SU-DHL-6 (cell line): ENCODE data around the gene APOBR.
A peak's percentile ranks its signal among the peaks of the same experiment; 100 is the strongest.
"Not testable (repeated sequence)": the region's sequence is repeated elsewhere in the genome, so short reads cannot be mapped to it uniquely, and the experiment has no call there.

Experiments used
- H2AFZ ChIP-seq: fragments of 200-600 bp; sonication (generic); 2 replicates; pipeline ENCODE4 v1.6.1; 2014; ENCODE audit warnings: low read depth, mild to moderate bottlenecking, moderate library complexity, mixed read lengths, antibody characterized with exemption, low read length; ENCODE audit not compliant: severe bottlenecking
- H3F3A ChIP-seq: fragments of 200-600 bp; shearing (Covaris generic); 2 replicates; pipeline ENCODE4 v1.6.0; 2016; ENCODE audit warnings: antibody characterized with exemption, mild to moderate bottlenecking; ENCODE audit not compliant: insufficient read depth
- H3K27ac ChIP-seq: fragments of 200-600 bp; sonication (generic); 2 replicates; pipeline ENCODE4 v1.5.1; 2016; ENCODE audit warnings: low read depth, mild to moderate bottlenecking, low read length, moderate library complexity, mixed read lengths
- H3K27me3 ChIP-seq: fragments of 200-600 bp; sonication (generic), shearing (Covaris generic); 2 replicates; pipeline ENCODE4 v1.6.0; 2014; ENCODE audit warnings: mild to moderate bottlenecking, low read length
- H3K36me3 ChIP-seq: fragments of 200-600 bp; sonication (generic); 2 replicates; pipeline ENCODE4 v1.6.1; 2014; ENCODE audit warnings: mild to moderate bottlenecking, low read length, mixed read lengths
- H3K4me2 ChIP-seq: fragments of 300-600, 200-600 bp; shearing (Covaris generic), sonication (generic); 2 replicates; pipeline ENCODE4 v1.6.0; 2014; ENCODE audit warnings: low read length, low read depth, mild to moderate bottlenecking; ENCODE audit not compliant: poor library complexity, severe bottlenecking
- H3K4me3 ChIP-seq: fragments of 200-600 bp; sonication (generic); 2 replicates; pipeline ENCODE4 v1.5.1; 2014; ENCODE audit warnings: antibody characterized with exemption, low read length, mild to moderate bottlenecking, mixed read lengths; ENCODE audit not compliant: insufficient read depth, poor library complexity, severe bottlenecking
- H3K79me2 ChIP-seq: fragments of 200-600 bp; sonication (generic); 2 replicates; pipeline ENCODE4 v1.6.1; 2014; ENCODE audit warnings: mild to moderate bottlenecking, low read length, moderate library complexity; ENCODE audit not compliant: insufficient read depth
- H3K9ac ChIP-seq: fragments of 200-600 bp; sonication (generic); 2 replicates; pipeline ENCODE4 v1.7.0; 2014; ENCODE audit warnings: mild to moderate bottlenecking, low read length
- H3K9me2 ChIP-seq: fragments of 200-600 bp; sonication (generic); replicated peaks from 2 replicates; pipeline ENCODE4 v1.6.1; 2014; ENCODE audit warnings: low read length; ENCODE audit not compliant: insufficient read depth
- H3K9me3 ChIP-seq: fragments of 200-600 bp; sonication (generic); 2 replicates; pipeline ENCODE4 v1.6.1; 2014; ENCODE audit warnings: low read length, mixed read lengths; ENCODE audit not compliant: insufficient read depth
- H4K20me1 ChIP-seq: fragments of 200-600 bp; sonication (generic); 2 replicates; pipeline ENCODE4 v1.6.1; 2014; ENCODE audit warnings: low read depth, mild to moderate bottlenecking, antibody characterized with exemption, low read length, moderate library complexity, mixed read lengths
- EZH2phosphoT487 ChIP-seq: fragments of 200-600 bp; sonication (generic), shearing (Covaris generic); conservative IDR thresholded peaks from 2 replicates; pipeline ENCODE4 v1.6.1; 2018; ENCODE audit warnings: mild to moderate bottlenecking, antibody characterized with exemption, low read length, moderate library complexity, mixed read lengths
- TF ChIP-seq, protein P1 (sequence below): fragments of 200-600 bp; sonication (generic); IDR thresholded peaks from one replicate; pipeline ENCODE4 v1.5.1; 2017; ENCODE audit warnings: antibody characterized with exemption, mild to moderate bottlenecking, low read length, moderate library complexity; ENCODE audit not compliant: insufficient read depth, poor library complexity, severe bottlenecking

Gene APOBR, protein sequence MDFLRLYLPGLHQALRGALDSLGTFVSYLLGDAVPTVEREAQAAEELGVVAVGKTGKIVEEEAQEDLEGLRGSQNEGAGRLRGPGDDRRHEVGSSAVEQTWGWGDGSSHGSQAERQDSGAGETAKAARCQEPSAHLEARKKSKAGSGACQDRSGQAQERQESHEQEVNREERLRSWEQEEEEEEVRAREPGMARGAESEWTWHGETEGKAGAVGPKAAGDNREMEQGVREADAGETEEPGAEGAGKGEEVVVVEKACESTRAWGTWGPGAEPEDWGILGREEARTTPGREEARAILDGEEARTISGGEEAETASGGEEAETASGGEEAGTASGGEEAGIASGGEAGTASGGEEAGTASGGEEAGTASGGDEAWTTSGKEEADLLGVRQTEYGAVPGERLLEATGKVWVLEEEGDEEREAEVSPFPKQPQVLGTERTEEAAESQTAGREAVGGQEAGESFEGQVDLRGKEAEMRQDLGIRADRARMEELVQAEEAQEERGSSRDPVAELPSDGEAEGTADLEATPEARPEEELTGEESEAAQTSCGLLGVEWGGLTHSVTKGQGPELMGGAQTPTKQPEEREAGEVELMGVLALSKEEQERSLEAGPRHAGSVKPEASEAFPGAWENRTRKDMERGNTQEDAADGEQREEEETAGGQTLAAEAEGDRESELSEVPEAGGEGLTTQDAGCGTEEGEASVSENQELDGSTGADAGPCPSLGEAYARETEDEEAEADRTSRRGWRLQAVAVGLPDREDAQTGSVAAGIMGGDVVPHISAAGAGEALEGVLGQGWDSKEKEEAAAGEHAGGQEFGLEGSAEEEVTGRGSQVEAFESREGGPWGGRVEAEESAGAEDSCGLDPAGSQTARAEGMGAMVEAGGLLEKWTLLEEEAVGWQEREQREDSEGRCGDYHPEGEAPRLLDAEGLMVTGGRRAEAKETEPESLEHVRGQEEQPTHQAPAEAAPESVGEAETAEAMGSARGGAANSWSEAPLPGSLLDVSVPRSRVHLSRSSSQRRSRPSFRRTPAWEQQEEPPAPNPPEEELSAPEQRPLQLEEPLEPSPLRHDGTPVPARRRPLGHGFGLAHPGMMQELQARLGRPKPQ

DNA sequence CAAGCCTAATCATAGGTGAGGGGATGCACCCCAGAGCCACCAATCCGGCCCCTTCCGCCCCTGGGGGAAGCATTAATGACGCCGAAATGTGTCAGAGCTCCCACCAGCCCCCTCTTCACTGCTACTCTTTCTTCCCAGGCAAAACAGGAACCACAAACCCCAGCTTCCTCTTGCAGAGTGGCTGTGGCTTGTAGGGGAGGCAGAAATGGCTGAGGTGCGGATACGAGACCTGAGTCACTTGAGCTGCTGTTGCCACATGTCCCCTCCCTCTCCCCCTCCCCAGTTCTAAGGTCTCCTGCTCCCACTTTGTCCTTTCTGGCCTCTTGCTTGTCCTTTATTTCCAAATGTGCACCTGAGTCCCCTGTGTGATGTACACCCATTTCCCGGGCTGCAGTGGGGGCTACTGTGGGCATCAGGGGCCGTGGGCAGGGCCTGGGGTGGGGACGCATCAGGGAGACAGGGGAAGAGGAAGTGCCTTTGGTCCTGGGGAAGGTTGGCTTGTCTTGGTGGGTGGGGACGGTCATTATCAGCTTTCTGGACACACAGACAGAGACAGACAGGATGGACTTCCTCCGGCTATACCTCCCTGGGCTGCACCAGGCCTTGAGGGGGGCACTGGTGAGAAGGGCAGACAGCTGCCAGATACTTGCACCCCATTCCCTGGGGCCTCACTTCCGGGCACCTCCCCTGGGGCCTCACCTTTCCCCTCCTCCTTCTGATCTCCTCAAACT, at the start of gene APOBR:
Gene APOBR, plus strand, starts transcription at position 523 of the 731 bp plus-strand sequence. Its CDS starts 39 bp downstream, at position 562.
- TF ChIP-seq, protein P1, sequence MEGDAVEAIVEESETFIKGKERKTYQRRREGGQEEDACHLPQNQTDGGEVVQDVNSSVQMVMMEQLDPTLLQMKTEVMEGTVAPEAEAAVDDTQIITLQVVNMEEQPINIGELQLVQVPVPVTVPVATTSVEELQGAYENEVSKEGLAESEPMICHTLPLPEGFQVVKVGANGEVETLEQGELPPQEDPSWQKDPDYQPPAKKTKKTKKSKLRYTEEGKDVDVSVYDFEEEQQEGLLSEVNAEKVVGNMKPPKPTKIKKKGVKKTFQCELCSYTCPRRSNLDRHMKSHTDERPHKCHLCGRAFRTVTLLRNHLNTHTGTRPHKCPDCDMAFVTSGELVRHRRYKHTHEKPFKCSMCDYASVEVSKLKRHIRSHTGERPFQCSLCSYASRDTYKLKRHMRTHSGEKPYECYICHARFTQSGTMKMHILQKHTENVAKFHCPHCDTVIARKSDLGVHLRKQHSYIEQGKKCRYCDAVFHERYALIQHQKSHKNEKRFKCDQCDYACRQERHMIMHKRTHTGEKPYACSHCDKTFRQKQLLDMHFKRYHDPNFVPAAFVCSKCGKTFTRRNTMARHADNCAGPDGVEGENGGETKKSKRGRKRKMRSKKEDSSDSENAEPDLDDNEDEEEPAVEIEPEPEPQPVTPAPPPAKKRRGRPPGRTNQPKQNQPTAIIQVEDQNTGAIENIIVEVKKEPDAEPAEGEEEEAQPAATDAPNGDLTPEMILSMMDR: no peak
- no peak for TF ChIP-seq EZH2phosphoT487
- Histone ChIP-seq H3K9ac (peak within 1 kb of the TSS; percentile 45), H3K9me3 (no peaks in the 10 kb centered on the region), H3K4me3 (peak within 1 kb of the TSS; percentile 18), H3K36me3 (no peaks in the 10 kb centered on the region), H2AFZ (peak within 1 kb of the TSS; percentile 82), H3K79me2 (peaks cover 4% of the 10 kb centered on the region; the same call in 1 of the 2 replicates), H3K27me3 (no peaks in the 10 kb centered on the region), H3K27ac (peak within 1 kb of the TSS; percentile 37), H3F3A (0 out of 2 replicates have a peak, but pooled peaks cover 7% of the 10 kb centered on the region), H4K20me1 (no peaks in the 10 kb centered on the region), H3K9me2 (no peaks in the 10 kb centered on the region), H3K4me2 (peak within 1 kb of the TSS; percentile 70)

DNA sequence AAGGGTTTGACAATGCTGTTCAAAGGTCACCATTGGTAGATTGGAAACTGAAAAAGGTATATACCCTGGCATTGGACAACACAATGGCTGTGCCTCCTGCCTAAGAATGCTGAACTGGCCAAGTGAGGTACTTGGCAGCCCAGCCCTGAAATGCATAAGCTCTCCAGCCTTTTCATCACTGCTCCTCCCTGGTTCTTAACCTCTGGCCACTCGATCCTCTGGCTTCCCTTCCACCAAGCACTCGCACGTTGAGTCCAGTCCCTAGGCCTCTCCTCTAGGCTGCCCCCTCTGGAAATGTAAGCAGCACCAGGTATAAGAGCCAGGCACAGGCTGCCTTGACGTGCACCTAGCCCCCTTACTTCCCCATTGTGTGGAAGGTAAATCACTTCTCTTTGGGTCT, 48.1 kb upstream of the APOBR start:
- H2AFZ ChIP-seq, H3K36me3 ChIP-seq, H3K9ac ChIP-seq, H3K27me3 ChIP-seq, H3K27ac ChIP-seq, H3F3A ChIP-seq, H3K79me2 ChIP-seq, H3K4me3 ChIP-seq, H3K4me2 ChIP-seq, H3K9me2 ChIP-seq, H3K9me3 ChIP-seq, H4K20me1 ChIP-seq: not testable (repeated sequence)

DNA sequence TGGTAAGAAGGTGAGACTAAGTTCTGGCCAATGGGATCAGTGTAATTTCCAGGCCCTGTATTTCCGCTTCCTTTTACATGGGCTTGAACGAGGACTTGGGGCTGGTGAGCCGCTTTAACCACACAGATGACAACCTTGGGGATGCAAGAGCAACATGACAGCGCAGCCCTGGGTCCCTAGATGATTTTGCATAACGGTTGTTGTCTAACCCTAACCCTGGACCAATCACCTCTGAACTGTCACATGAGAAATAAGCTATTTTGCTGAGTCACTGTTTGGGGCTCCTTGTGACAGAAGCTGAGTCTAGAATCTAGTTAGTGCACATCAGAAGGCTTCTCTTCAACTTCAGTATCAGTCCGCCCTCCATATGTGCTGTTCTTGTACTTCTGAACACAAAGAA, 47.4 kb upstream of the APOBR start:
- H3K9me2 ChIP-seq, H3K9me3 ChIP-seq, H2AFZ ChIP-seq, H3K27ac ChIP-seq, H3K79me2 ChIP-seq, H3F3A ChIP-seq, H3K36me3 ChIP-seq, H3K9ac ChIP-seq, H3K4me3 ChIP-seq, H3K27me3 ChIP-seq, H4K20me1 ChIP-seq, H3K4me2 ChIP-seq: not testable (repeated sequence)

DNA sequence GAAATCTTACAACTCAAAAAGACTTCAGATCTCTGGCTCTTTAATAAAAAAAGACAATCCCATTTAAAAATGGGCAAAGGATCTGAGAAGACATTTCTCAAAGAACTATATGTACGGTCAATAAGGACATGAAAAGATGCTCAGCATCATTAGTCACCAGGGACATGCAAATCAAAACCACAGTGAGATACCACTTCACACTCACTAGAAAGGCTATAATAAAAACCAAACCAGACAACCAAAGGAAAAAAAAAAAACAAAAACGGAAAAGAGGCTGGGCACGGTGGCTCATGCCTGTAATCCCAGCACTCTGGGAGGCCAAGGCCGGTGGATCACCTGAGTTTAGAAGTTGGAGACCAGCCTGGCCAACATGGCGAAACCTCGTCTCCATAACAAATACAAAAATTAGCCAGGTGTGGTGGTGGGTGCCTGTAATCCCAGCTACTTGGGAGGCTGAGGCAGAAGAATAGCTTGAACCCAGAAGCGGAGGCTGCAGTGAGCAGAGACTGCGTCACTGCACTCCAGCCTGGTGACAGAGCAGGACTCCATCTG, 20.7 kb upstream of the APOBR start:
- H3K4me2 ChIP-seq: no peak overlapping the region
- no peak overlapping the region for H3K9ac ChIP-seq
- no peaks in the 10 kb centered on the region for H3K9me3 ChIP-seq
- H3K27ac ChIP-seq: no peak overlapping the region
- no peak overlapping the region for H3K4me3 ChIP-seq
- no peaks in the 10 kb centered on the region for H4K20me1 ChIP-seq
- no peaks in the 10 kb centered on the region for H3F3A ChIP-seq
- no peaks in the 10 kb centered on the region for H3K79me2 ChIP-seq
- TF ChIP-seq, protein P1: no peak
- H3K27me3 ChIP-seq: no peaks in the 10 kb centered on the region
- no peak overlapping the region for H2AFZ ChIP-seq
- H3K36me3 ChIP-seq: no peaks in the 10 kb centered on the region
- H3K9me2 ChIP-seq: no peaks in the 10 kb centered on the region
